GM19239 (cell line): Measurements from ENCODE around the gene ZPLD1.

Experiments used
- DNase-seq: peaks from one replicate; pipeline ENCODE4 v3.0.0; 2011; ENCODE audit warnings: low spot score; ENCODE audit not compliant: insufficient read length
- FAIRE-seq: peaks from 2 replicates; lab custom pipeline; 2011; peaks lifted over from hg19 to GRCh38; lab: Jason Lieb, UNC

The ZPLD1 gene

DNA sequence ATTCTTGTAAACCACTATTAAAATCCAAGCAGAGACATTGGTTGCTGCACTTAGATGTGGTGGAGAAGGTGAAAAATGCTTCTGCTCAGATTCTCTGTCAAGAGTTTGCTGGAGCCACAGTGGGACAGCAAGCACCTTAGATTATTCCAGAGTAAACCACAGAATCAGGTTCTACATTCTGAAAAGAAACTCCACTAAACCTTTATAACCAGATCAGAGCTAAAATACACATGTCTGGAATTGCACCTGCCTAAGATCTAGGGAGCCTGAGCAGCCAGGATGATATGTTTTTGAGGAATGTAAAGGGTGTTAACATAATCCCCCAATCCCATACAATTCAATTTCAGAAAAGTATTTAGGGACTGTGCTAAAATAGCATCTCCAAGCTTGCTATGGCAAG lies at the start of gene ZPLD1:
TSS of gene ZPLD1 (plus strand) at position 301 of the 400 bp plus-strand sequence. CDS start 3,473 bp downstream, outside the sequence.
- no peak for FAIRE-seq
- DNase-seq, result no peak

DNA sequence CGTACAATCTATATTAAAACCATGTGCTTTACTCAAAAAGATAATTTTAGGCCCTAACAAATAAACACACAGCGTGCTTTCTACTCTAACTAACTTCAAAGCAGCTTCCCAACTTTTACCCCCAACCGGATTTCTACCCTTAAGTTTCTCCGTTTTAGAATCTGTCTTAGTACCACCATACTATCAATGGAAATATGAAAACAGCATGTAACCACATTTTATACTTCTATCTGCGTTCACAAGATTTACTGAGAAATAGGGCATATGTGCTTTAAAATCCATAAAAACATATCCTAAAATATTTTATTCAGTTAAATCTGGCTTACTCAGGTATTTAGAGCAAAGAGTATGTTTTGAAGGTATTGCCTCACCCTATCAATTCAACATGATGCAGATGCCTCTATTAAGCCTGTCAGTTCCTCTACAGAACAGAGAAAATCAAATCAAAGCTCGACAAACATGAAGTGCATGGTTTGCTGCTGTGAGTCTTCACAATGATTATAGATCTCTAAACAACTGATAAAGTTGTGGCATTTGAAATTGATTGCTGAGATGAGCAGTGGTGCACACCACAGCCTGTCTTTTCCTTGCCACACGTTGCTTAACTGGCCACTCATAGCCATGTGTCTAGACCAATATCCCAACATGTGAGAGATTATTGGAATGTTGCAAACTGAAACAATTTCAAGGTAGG lies 44.5 kb upstream of the ZPLD1 start:
- no peak for DNase-seq
- FAIRE-seq, result no peak

DNA sequence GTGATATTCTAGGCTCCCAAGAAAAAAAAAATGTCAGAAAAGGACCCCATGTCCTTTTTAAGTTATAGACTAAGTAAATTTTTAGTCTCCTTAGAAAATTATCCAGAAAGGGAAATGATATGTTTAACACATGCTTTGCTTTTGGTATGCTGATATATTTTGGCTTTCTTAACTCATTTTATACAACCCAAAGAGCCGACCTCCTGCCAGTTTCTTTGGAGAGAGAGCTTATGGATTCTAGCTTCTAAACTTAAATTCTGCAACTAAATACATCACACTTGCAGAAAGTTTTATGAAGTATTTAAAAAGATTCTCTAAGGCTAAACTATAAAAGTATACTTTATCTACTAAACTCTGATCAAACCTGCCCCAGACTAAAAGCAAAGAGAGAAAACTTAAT lies 43.9 kb upstream of the ZPLD1 start:
- DNase-seq, result no peak
- FAIRE-seq, result no peak

DNA sequence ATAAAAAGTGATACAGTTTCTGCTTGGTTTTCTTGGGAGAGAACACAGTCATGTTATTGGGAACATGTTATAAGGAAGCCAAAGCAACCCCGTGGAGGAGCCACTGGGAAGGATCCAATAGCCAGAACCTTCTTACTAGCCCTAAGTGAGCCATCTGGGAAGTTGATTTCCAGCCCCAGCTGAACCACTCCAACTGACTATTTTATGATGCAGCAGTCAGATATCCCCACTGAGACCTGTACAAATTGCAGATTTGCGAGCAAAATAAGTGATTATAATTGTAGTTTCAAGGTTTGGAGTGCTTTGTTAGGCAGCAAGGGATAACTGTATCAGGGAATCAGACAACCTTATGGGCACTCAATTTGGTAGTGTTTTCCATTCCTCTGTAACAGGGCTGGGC lies 43.3 kb upstream of the ZPLD1 start:
- DNase-seq (no peak), FAIRE-seq (no peak)

DNA sequence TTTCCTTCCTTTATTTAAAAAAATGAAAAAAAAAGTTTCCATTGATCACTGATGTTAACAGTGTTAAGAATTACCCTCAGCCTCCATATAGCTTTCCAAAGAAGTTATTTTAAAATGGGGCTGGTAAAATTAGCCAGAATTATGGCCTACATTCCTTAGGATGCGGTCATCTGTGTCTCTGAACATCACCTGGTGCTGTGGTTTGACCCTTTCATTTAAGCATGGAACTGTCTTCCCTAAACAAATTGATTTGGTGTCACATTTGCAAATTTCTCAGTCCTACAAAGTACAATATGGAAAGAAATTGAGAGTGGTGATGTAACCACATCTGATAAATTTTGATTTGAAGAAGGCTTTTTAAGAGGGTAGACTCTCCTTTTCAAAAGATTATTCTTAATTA lies 40.3 kb upstream of the ZPLD1 start:
- DNase-seq (no peak), FAIRE-seq (no peak)

DNA sequence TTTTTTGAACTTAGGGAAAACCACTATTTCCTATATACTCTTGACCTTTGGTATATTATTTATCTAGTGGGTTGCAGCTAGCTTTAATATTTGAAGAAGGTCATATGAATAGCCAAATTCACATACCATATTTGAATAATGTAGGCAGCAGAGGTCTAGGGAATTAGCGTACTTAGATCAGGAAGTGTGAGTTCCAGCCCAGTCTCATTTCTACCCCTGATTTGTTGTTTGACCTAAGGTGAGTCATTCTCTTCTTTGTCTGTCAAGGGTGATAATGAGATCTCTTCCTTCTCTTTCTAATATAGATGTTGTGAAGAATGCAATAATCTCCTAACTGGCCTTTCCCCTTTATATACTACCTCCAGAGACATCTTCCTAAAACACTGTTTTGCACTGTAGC lies 36.6 kb upstream of the ZPLD1 start:
- DNase-seq (no peak), FAIRE-seq (no peak)

DNA sequence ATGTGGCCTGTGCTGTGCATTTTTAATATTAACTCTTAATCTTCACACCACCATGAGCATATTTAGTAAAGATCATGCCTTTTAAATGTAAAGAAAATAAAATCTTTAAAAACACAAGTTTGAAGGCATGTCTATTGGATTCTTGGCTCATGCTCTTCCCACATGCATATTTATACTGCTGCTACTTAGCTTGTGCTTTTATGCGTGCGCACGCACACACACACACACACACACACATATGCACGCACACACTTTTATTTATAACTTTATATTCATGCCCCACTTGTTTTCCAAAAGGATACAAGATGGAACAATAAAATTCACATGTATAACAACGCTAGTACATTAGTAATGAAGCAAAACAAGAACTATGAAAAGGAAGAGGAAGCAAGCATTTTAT lies 36.1 kb upstream of the ZPLD1 start:
- DNase-seq (no peak), FAIRE-seq (peak; percentile 14)

DNA sequence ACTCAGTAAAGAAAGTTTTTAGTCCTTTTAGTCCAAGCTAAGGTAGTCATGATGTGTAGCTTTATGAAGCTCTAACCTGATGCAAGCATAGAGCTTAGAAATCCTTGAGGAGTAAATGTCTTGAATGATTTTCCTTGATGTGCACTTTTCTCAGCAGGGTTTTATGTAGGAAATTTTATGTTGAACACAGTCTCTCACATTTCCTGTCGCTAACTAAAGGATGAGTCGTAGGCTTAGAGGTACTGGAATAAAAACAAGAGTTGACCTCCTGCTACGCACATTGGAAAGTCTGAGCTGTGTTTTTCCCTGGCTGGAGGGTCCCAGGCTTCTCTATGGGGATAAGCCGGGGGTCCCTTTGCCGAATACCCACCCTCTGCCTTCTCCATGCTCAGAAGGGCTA lies 34.7 kb upstream of the ZPLD1 start:
- DNase-seq, result no peak
- no peak for FAIRE-seq

DNA sequence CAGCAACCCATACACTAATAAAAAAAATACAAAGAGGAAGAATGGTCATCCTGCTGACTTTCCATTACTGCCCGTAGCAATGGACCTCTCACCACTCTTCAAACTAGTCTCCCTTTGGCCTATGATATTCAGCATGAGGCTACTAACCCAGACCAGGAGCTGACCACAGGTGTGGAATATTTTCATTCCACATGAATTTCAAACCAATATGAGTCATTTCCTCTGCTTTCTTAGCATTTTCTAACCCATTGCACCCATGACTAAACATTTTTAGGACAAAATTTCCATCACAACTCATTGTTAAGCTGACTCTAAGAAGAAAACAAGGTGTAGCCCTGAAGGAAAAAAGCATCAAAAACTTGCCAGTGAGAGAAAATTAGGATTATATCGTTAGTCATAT lies 34.0 kb upstream of the ZPLD1 start:
- no peak for FAIRE-seq
- no peak for DNase-seq

DNA sequence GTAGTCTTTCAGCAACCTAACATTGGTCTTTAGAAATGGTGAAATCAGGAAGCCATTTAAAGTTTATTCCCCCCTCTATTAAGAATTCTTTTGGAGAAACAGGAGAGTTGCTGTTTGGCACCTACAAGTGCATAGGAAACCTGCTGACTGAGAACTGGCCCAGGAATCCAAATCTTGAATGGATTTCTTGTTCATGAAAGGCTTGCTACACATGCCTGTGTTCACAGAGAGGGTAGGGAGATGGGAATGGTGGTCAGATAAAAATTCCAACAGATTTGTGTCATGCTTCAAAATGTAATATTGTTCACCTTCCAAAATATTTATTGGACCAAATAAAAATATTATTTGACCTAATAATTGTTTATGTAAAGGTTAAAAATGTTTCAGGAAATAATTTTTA lies 24.2 kb upstream of the ZPLD1 start:
- no peak for FAIRE-seq

DNA sequence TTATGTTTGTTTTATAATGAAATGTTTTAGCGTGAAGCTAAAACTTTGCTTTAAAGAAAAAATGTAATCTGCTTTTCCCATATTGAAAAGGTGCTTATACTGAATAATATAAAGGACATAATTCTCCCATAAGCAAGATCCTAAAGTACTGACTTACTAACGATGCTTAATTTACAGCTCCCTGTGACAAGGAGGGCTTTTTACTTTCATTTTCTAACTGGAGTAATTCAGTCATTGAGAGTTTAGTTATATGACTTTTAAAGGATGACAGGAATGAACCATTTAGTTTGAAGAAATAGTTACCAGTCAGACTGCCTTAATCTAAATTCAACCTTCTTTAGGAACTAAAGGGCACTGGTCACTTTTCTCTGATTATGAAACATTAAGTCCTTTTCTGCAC lies 19.3 kb upstream of the ZPLD1 start:
- no peak for DNase-seq
- no peak for FAIRE-seq

More for the DNA sequence above, 24.2 kb upstream of the ZPLD1 start:
- no peak for DNase-seq

DNA sequence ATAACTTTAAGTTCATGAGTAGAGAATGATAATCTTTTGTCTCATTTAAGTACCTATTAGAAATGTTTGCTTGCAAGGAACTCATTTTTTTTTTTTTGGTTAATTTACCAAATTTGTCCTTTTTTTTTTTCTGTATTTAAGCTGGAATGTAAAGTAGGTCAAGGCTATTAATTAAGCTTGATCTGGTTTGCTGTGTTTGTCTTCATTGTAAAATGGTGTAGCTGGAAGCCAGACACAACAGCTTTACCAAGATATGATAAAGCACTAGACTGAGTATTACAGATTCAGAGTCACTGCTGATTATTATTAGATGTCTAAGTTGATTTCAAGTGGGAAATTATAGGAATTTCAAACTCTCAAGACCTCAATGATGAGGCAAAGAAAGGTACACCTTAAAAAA lies 15.0 kb upstream of the ZPLD1 start:
- DNase-seq, result no peak
- FAIRE-seq, result no peak

DNA sequence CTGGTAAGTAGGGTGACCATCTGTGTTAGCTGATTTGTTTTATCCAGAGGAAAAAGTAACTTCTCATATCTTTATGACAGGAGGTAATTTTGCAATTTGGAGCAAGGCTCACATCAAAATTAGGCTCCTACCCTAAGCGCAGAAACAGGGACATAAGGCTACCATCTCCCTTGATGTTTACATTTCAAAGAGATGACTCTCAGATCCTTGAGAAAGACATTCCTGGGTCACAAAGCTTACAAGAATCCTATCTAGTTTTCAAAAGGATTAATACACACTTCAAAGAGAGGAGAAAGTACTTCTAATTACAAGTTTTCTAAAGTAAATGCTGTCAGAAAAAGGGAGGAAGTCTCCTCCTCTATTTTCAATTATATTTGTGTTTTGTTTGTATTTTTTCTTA lies 7.0 kb downstream of the ZPLD1 start:
- no peak for DNase-seq
- FAIRE-seq, result no peak

DNA sequence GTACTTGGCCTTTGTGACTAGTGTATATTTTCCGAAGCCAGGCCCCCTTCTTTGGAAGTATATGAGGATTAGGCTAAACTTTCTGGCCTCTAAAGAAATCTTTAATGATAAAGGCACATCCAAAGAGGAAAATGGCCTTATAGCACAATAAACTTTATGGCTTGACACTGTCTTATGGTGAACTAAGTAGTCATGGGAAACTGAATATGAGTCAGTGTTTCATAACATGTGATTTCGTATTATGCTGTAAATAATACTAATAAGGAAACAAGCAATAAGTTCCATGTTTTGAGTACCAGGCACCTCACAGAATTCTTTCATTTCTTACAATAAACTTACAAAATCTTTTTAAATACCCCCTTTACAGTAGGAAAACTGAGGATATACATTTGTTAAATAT lies 8.2 kb downstream of the ZPLD1 start:
- no peak for DNase-seq
- no peak for FAIRE-seq

DNA sequence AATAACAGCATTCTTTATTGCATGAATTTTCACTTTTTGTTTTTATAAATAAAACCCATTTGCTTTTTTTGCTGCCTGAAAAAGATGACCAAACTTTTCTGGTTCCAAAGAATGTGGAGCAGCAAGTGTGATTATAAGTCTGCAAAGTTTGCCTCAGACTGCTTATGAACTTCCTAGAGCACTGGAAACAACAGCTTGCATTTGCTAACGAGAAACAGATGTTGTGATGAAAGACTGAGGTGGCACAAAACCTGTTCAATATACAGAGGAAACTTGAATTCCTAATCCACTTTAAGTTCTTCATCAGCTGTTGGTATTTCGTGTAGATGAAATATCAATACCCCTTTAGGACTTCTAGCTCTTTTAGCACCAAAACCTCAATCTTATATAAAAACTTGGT lies 9.3 kb downstream of the ZPLD1 start:
- DNase-seq (no peak), FAIRE-seq (no peak)

DNA sequence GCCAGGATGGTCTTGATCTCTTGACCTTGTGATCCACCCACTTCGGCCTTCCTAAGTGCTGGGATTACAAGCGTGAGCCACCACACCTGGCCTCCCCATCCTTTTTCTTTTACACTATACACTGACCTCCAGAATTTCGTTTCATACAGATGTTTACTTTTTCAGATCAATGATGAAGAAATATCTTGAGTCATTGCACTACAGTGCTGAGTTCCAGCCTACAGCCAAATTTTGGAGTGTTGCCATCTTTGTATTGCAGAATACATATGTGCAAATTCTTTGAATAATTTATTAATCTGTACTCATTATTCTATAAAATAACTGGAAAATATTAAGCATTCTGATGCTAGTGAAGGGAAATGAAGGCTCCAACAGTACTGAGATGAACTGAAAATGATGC lies 12.5 kb downstream of the ZPLD1 start:
- DNase-seq, result no peak
- FAIRE-seq, result no peak

DNA sequence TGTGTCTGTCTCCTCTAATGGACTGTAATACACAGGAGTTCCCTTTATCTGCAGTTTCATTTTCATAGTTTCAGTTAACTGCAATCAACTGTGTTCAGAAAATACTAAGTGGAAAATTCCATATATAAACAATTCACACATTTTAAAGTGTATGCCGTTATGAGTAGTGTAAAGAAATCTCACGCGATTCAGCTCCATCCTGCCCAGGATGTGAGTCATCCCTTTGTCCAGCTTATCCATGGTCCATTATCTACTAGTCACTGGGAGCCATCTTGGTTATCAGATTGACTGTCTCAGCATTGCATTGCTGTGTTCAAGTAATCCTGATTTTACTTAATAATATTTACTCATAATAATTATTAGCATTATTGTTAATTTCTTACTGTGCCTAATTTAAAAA lies 14.5 kb downstream of the ZPLD1 start:
- no peak for DNase-seq
- FAIRE-seq, result no peak

DNA sequence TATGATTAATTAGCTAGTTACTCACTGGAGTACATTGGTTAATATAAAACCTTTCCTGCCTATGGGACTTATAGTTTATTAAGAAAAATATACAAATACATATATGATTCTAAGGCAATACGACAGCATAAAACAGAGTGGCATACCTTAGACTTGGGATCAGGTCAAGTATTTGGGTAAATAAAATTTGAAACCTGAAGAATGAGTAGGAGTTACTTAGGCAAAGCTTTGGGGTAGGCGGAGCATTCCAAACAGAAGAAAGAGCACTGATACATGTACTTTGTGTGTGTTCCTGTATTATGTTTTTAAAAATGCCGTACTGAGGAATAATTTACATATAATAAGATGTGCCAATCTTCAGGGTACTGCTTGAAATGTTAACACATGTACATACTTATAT lies 15.1 kb downstream of the ZPLD1 start:
- FAIRE-seq, result no peak
- no peak for DNase-seq

DNA sequence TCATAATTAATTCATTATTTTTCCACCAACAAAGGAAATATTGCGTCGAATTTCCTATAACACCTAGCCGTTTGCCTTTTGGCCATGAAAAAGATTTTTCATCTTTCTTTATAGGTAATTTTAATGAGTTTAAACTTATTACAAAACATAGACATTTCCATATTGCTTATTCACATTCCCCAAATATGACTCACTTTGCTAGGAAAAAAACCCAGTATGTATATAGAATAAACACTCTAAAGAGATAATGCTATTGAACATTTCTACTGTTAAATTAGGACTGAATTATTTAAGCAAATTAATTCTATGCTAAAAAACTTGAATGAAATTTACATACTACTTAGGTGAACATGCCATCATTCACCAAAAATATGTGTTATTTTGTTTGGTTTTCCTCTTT lies 16.2 kb downstream of the ZPLD1 start:
- no peak for FAIRE-seq
- DNase-seq, result no peak

DNA sequence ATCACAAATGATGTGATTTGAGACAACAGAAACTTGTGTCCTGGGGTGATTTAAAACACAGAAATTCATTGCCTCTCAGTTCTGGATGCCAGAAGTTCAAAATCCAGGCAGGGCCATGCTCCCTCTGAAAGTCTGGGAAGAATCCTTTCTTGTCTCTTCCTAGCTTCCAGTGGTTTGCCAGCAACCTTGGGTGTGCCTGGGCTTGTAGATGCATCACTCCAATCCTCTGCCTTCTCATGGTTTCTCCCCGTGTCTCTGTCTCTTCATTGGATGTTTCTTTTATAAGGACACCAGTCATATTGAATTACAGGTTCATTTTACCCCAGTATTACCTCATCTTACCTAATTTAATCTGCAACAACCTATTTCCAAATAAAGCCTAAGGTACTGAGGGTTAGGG lies 16.7 kb downstream of the ZPLD1 start:
- FAIRE-seq (no peak), DNase-seq (no peak)

DNA sequence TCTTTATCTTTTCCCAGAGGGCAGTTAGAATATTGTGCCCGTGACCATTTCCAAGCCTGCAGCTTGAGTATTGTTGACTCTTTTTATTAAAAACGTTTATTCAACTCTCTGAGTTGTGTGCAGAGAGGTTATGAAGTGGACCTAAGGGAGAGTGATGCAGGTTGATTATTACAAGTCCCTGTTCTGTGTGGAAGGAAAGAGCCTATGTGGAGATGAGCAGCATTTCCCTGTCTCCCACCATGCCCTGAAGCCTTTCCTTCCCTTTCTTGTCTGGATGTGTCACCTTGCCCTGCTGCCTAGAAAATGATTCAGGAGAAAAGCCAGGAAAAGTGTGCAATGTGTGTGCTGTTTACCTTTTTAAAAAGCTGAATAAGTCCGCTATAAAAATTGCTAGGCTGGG lies 19.4 kb downstream of the ZPLD1 start:
- no peak for DNase-seq
- FAIRE-seq, result no peak

DNA sequence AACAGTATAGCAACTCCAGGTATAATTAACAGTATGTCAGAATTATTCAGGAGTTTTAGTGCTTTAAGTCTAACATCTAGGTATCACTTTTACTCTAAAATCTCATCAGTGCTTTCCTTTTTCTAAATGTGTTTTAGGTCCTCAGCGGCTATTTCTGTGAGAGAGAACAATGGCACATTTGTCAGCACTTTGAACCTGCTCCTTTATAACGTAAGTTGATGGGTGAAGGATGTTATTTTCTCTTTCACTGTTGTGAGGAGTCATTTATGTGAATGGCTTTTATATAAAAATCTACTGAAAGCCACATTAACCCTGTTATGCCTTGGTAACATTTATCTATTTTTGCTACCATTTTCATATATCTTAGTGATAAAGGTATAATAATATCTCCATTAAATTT lies 22.8 kb downstream of the ZPLD1 start:
- DNase-seq (no peak), FAIRE-seq (no peak)

DNA sequence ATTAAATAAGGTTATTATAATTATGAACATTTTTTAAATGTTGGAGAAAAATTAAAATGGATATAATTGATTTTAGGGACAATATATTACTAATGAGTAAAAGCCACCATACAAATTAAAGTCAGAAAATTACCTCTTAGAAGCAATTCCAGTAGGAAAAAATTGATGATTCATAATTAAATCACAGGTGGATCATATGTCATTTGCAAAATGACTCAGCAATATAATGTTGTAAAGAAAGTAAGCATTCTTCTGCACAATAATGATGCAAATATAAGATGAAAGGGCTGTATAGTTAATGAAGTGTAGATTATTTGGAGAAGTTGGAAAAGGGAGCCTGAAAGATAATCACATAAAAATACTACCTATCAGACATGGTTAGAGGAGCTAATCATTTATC lies 25.8 kb downstream of the ZPLD1 start:
- DNase-seq, result no peak
- no peak for FAIRE-seq
